Activated CD8-positive, alpha-beta T cell treated with anti-CD3 and anti-CD28 coated beads for 36 hours (primary cell): ENCODE measurements around the gene TMEM219. TPM values are rescaled to one million over a fixed set of nuclear protein-coding genes. Genes with fewer than 3 reads are reported as not detected.
A peak's percentile ranks its signal among the peaks of the same experiment; 100 is the strongest.

Experiments
- ATAC-seq: fragments of 200-7000 bp; cut with Tn5 transposase; one replicate; pipeline ENCODE4 v1.10.0; 2021; ENCODE audit warnings: mild to moderate bottlenecking, moderate library complexity
- CTCF ChIA-PET: fragments of 350-600 bp; sonication (Branson Sonifier 250); formaldehyde crosslinking; loops from one replicate; lab custom pipeline; 2021; ENCODE audit warnings: antibody characterized with exemption; lab: Charles Lee
- POLR2A ChIA-PET: fragments of 350-600 bp; sonication (Branson Sonifier 250); formaldehyde crosslinking; loops from one replicate; lab custom pipeline; 2021; ENCODE audit warnings: antibody characterized with exemption; lab: Charles Lee
- DNase-seq: peaks from one replicate; pipeline ENCODE4 v3.0.0-alpha.2; 2020
- H3K27ac Mint-ChIP-seq: one replicate; pipeline ENCODE4 v1.8.0; 2021; ENCODE audit warnings: mild to moderate bottlenecking, mixed read lengths
- H3K27me3 Mint-ChIP-seq: one replicate; pipeline ENCODE4 v1.8.0; 2021; ENCODE audit warnings: mixed read lengths
- H3K36me3 Mint-ChIP-seq: one replicate; pipeline ENCODE4 v1.8.0; 2021; ENCODE audit warnings: low read depth, mixed read lengths
- H3K4me1 Mint-ChIP-seq: one replicate; pipeline ENCODE4 v1.8.0; 2021; ENCODE audit warnings: low read depth, mixed read lengths
- H3K4me3 Mint-ChIP-seq: one replicate; pipeline ENCODE4 v1.8.0; 2021; ENCODE audit warnings: mild to moderate bottlenecking, moderate library complexity, mixed read lengths
- H3K9me3 Mint-ChIP-seq: one replicate; pipeline ENCODE4 v1.8.0; 2021; ENCODE audit warnings: mixed read lengths
- intact Hi-C: fragments of 100-400 bp; cut with micrococcal nuclease; formaldehyde crosslinking; loops from one replicate; pipeline ENCODE4 v1.10.0; 2022
- total RNA-seq, 2 experiments: library from RNA; stranded (reverse); gene quantifications; one replicate each; pipeline ENCODE4 v1.2.3, GENCODE V29; 2021
- TF ChIP-seq, protein P1 (sequence below): fragments of 200-600 bp; IDR thresholded peaks from one replicate; pipeline ENCODE4 v1.8.0; 2022; ENCODE audit warnings: antibody characterized with exemption, mild to moderate bottlenecking

The TMEM219 gene
- total RNA-seq, 2 experiments from 2014 or later, result 31.9 to 34.9 TPM

DNA sequence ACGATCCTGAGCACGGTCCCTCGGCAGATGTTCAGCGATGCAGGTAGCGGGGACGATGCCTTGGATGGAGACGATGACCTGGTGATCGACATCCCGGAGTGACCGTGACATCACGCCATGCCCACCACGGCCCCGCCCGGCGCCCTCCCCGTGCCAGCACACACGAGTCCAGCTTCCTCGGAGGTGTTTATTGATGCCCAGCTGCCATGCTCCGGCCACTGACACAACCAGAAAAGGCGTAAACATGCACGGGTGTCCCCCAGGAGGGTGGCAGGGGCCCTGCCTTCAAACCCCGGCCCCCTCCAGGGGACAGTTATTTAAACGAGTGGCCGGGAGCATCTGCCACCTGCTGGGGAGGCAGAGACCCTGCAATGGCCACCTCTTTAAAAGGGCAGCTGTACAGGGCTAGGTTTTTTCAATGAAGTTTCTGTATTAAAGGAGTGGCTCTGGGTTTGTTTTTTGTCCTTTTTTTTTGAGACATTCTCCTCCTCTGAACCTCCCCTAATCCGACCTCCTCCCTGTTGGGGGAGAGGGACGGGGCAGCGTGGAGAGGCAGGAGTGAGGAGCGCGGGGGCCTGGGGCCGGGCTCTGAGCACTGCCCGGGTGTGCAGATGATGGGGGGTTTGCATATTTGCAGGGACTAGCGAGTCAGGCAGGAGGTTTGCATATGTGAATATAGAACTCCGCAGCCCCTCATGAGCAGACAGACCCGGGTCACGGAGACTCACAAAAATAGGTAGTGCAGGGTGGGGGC is 43.6 kb downstream of the TMEM219 start:
- ATAC-seq (peak; percentile 74), DNase-seq (peak; percentile 42)
- Mint-ChIP-seq H3K27ac (no peak overlapping the region), H3K36me3 (peaks cover 2% of the 10 kb centered on the region), H3K9me3 (no peaks in the 10 kb centered on the region), H3K4me1 (peaks cover 7% of the 10 kb centered on the region), H3K4me3 (no peak overlapping the region), H3K27me3 (peaks cover 12% of the 10 kb centered on the region)
- CTCF ChIA-PET, result interaction anchor here (0.6 to 2.7 kb wide), 11 partner anchors 9 to 314 kb away, joined by 3 to 14 read pairs (median 3); partner anchors contain the start of genes HIRIP3, INO80E, KCTD13 and MVP
- intact Hi-C loops, result no loop called here
- POLR2A ChIA-PET, result interaction anchor here (0.8 to 1.5 kb wide), 4 partner anchors 10 to 96 kb away, joined by 3 to 6 read pairs (median 3); partner anchors contain the start of genes HIRIP3, INO80E and KCTD13
- TF ChIP-seq, protein P1, sequence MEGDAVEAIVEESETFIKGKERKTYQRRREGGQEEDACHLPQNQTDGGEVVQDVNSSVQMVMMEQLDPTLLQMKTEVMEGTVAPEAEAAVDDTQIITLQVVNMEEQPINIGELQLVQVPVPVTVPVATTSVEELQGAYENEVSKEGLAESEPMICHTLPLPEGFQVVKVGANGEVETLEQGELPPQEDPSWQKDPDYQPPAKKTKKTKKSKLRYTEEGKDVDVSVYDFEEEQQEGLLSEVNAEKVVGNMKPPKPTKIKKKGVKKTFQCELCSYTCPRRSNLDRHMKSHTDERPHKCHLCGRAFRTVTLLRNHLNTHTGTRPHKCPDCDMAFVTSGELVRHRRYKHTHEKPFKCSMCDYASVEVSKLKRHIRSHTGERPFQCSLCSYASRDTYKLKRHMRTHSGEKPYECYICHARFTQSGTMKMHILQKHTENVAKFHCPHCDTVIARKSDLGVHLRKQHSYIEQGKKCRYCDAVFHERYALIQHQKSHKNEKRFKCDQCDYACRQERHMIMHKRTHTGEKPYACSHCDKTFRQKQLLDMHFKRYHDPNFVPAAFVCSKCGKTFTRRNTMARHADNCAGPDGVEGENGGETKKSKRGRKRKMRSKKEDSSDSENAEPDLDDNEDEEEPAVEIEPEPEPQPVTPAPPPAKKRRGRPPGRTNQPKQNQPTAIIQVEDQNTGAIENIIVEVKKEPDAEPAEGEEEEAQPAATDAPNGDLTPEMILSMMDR, result peak; percentile 85

DNA sequence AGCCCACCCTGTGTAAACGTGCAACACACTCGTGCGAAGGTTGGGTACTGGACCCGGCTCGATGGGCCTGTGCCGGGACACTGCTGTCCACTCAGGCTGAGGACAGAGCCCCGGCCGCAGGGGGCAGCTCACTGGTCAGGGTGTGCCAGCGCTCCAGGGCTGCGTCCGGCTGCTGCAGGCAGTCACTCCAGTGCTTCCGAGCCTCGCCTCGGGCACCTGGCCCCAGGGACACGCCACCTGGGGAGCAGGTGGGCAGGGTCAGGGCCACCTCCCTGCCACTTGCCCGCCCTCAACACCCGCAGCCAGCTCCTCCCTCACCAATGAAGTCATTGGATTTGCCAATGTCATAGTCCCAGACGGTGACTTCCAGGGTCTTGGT is 44.2 kb downstream of the TMEM219 start:
- H3K27ac Mint-ChIP-seq, result no peak overlapping the region
- DNase-seq, result no peak
- ATAC-seq, result no peak
- H3K36me3 Mint-ChIP-seq, result peaks cover 2% of the 10 kb centered on the region
- H3K4me1 Mint-ChIP-seq, result peaks cover 9% of the 10 kb centered on the region
- ChIA-PET POLR2A (interaction anchor here (0.8 to 1.5 kb wide), 4 partner anchors 10 to 118 kb away, joined by 3 to 6 read pairs (median 4); partner anchors contain the start of genes HIRIP3 and INO80E), CTCF (interaction anchor here (0.6 to 2.7 kb wide), 13 partner anchors 10 to 315 kb away, joined by 3 to 14 read pairs (median 3); partner anchors contain the start of genes HIRIP3, INO80E, KCTD13 and MVP)
- peaks cover 13% of the 10 kb centered on the region for H3K27me3 Mint-ChIP-seq
- TF ChIP-seq, protein P1, result no peak
- no peaks in the 10 kb centered on the region for H3K9me3 Mint-ChIP-seq
- intact Hi-C loops, result no loop called here
- H3K4me3 Mint-ChIP-seq, result no peak overlapping the region

DNA sequence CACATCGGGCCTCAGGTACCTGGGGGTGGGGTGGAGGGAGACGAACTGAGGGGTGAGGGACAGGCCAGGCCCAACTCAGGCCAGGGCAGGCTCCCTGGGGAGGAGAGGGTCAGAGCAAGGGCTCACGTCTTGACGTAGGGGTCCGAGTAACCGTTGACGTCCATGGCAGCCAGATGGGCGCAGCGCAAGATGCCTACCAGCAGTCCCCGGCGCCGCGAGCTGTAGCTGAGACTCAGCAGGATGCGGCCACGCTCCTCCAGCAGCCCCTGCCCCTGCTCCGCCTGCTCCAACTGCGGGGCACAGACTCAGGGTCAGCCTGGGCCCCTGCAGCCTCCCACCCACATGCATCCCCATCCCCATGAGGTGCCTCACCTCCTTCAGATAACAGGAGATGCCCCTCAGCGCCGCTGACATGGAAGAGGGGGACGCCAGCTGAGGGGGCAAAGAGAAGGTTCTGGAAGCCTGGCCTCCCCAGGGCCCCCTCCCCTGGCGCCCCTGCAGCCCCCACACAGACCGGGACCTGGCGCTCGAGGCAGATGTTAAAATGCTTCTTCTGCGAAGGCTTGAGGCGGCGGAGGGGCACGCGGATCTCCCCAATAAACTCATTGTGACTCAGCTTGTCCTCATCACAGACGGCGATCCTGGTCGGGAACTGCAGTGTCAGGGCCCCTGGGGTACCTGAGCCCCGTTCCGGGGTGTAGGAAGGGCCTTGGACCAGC is 44.9 kb downstream of the TMEM219 start:
- no peaks in the 10 kb centered on the region for H3K36me3 Mint-ChIP-seq
- CTCF ChIA-PET, result interaction anchor here (1.0 to 2.7 kb wide), 6 partner anchors 10 to 316 kb away, joined by 3 to 14 read pairs (median 4); partner anchors contain the start of genes HIRIP3 and INO80E
- POLR2A ChIA-PET, result interaction anchor here (0.7 to 1.5 kb wide), 4 partner anchors 11 to 177 kb away, joined by 3 to 6 read pairs (median 4); partner anchors contain the start of genes HIRIP3 and INO80E
- DNase-seq, result no peak
- H3K9me3 Mint-ChIP-seq, result no peaks in the 10 kb centered on the region
- ATAC-seq, result no peak
- H3K4me1 Mint-ChIP-seq, result peaks cover 10% of the 10 kb centered on the region
- TF ChIP-seq, protein P1, result no peak
- H3K27me3 Mint-ChIP-seq, result peaks cover 14% of the 10 kb centered on the region
- intact Hi-C loops, result no loop called here
- H3K27ac Mint-ChIP-seq, result no peak overlapping the region
- H3K4me3 Mint-ChIP-seq, result no peak overlapping the region

DNA sequence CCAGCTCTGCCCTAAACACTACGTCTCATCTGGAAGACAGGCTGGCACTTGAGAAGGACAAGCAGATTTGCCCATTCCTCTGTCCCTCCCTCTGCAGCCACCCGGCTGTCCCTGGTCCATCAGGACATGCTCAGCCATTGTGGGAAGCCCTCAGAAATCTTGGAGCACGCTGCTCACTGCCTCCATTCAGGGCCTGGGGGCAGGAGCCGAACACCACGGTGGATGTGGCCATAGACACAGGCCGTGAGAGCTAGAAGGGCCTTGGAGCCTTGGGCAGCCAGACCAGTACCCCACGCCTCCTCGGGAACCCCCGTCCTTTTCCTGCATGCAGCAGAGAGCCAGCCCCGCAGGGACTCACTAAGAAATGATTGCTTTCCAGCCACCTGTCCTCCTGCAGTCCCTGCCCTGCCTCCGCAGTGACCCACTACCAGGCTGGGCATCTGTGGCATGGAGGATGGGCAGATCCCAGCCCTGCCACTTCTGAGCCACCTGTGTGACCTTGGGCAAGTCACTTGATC is 45.6 kb downstream of the TMEM219 start:
- peaks cover 18% of the 10 kb centered on the region for H3K27me3 Mint-ChIP-seq
- ATAC-seq, result no peak
- intact Hi-C loops, result no loop called here
- no peaks in the 10 kb centered on the region for H3K9me3 Mint-ChIP-seq
- TF ChIP-seq, protein P1, result no peak
- ChIA-PET POLR2A (interaction anchor here (0.7 to 1.5 kb wide), 3 partner anchors 11 to 178 kb away, joined by 4 to 6 read pairs (median 4); partner anchors contain the start of genes HIRIP3 and INO80E), CTCF (interaction anchor here (1.1 to 1.2 kb wide), 2 partner anchors 10 to 159 kb away, joined by 3 read pairs; no protein-coding TSS in a partner anchor)
- no peak overlapping the region for H3K27ac Mint-ChIP-seq
- peaks cover 2% of the 10 kb centered on the region for H3K36me3 Mint-ChIP-seq
- H3K4me1 Mint-ChIP-seq, result peaks cover 13% of the 10 kb centered on the region
- DNase-seq, result no peak
- H3K4me3 Mint-ChIP-seq, result no peak overlapping the region
